Trophoblast cell (in vitro differentiated cells and primary cell): ENCODE measurements around the gene WNK3.

Experiments used
- DNase-seq, 2 donors: peaks; one replicate each; pipeline ENCODE4 v3.0.0-alpha.2; 2016
- H2AFZ ChIP-seq: 2 replicates; pipeline ENCODE4 v1.6.1; 2013; ENCODE audit warnings: low read length, moderate library complexity, mild to moderate bottlenecking; ENCODE audit not compliant: insufficient read depth, poor library complexity
- H2AK5ac ChIP-seq: 2 replicates; pipeline ENCODE4 v1.6.1; 2013; ENCODE audit warnings: mild to moderate bottlenecking, low read length
- H2BK120ac ChIP-seq: 2 replicates; pipeline ENCODE4 v1.6.1; 2013; ENCODE audit warnings: low read length, mild to moderate bottlenecking, moderate library complexity; ENCODE audit not compliant: insufficient read depth, poor library complexity
- H2BK12ac ChIP-seq: 2 replicates; pipeline ENCODE4 v1.6.1; 2013; ENCODE audit warnings: mild to moderate bottlenecking, low read length, moderate library complexity
- H2BK5ac ChIP-seq: 2 replicates; pipeline ENCODE4 v1.6.1; 2013; ENCODE audit warnings: low read length, low read depth, moderate library complexity, mild to moderate bottlenecking; ENCODE audit not compliant: poor library complexity
- H3K14ac ChIP-seq: 2 replicates; pipeline ENCODE4 v1.6.1; 2013; ENCODE audit warnings: mild to moderate bottlenecking, low read length
- H3K18ac ChIP-seq: 2 replicates; pipeline ENCODE4 v1.6.1; 2013; ENCODE audit warnings: mild to moderate bottlenecking, low read length
- H3K23ac ChIP-seq: 2 replicates; pipeline ENCODE4 v1.6.1; 2013; ENCODE audit warnings: low read length
- H3K27ac ChIP-seq: 2 replicates; pipeline ENCODE4 v1.5.1; 2013; ENCODE audit warnings: low read depth, mild to moderate bottlenecking, inconsistent platforms, low read length, moderate library complexity
- H3K27me3 ChIP-seq: 2 replicates; pipeline ENCODE4 v1.6.1; 2013; ENCODE audit warnings: inconsistent platforms, mild to moderate bottlenecking, low read length, moderate library complexity; ENCODE audit not compliant: insufficient read depth
- H3K36me3 ChIP-seq, 2 experiments: 1 replicate in 1 of 2; 2 replicates in 1 of 2; pipeline ENCODE4 v1.6.1; 2013; ENCODE audit warnings: low read length in 2 of 2, mild to moderate bottlenecking in 2 of 2, moderate library complexity in 1 of 2; ENCODE audit not compliant: insufficient read depth in 2 of 2, control insufficient read depth in 1 of 2
- H3K4ac ChIP-seq: 2 replicates; pipeline ENCODE4 v1.6.1; 2013; ENCODE audit warnings: low read depth, mild to moderate bottlenecking, low read length, moderate library complexity
- H3K4me1 ChIP-seq, 2 experiments: 1 replicate in 1 of 2; 2 replicates in 1 of 2; pipeline ENCODE4 v1.6.1; 2013; ENCODE audit warnings: low read length in 2 of 2, mild to moderate bottlenecking in 2 of 2, moderate library complexity in 1 of 2; ENCODE audit not compliant: insufficient read depth in 2 of 2, control insufficient read depth in 1 of 2
- H3K4me2 ChIP-seq: 2 replicates; pipeline ENCODE4 v1.6.1; 2013; ENCODE audit warnings: inconsistent platforms, mild to moderate bottlenecking, low read length, moderate library complexity
- H3K4me3 ChIP-seq: 2 replicates; pipeline ENCODE4 v1.5.1; 2013; ENCODE audit warnings: mild to moderate bottlenecking, low read depth, low read length, inconsistent platforms
- H3K79me1 ChIP-seq: one replicate; pipeline ENCODE4 v1.6.1; 2013; ENCODE audit warnings: low read length
- H3K79me2 ChIP-seq: 2 replicates; pipeline ENCODE4 v1.6.1; 2013; ENCODE audit warnings: low read length, mild to moderate bottlenecking; ENCODE audit not compliant: control insufficient read depth, insufficient read depth, poor library complexity
- H3K9ac ChIP-seq: 2 replicates; pipeline ENCODE4 v1.6.1; 2013; ENCODE audit warnings: mild to moderate bottlenecking, low read length
- H3K9me3 ChIP-seq: 2 replicates; pipeline ENCODE4 v1.6.1; 2013; ENCODE audit warnings: low read depth, mild to moderate bottlenecking, control low read depth, inconsistent platforms, low read length; ENCODE audit not compliant: insufficient read depth
- H4K12ac ChIP-seq: 2 replicates; pipeline ENCODE4 v1.6.1; 2013; ENCODE audit warnings: low read depth, mild to moderate bottlenecking, low read length, moderate library complexity
- H4K8ac ChIP-seq: 2 replicates; pipeline ENCODE4 v1.6.1; 2013; ENCODE audit warnings: low read depth, mild to moderate bottlenecking, low read length, moderate library complexity
- H4K91ac ChIP-seq: one replicate; pipeline ENCODE4 v1.6.1; 2013; ENCODE audit warnings: low read depth, mild to moderate bottlenecking, low read length, moderate library complexity
- WGBS: extraction: QIAGEN DNeasy Blood & Tissue Kit; methylation state at CpG from one replicate; pipeline ENCODE4 v1.1.7; 2013; ENCODE audit warnings: missing lambda C conversion rate; ENCODE audit not compliant: insufficient read length, insufficient coverage; ENCODE audit errors: extremely low coverage; 5-methylcytosine and 5-hydroxymethylcytosine counted together

WNK3 gene

GRCh38 chrX:54182864-54183613 is 174.8 kb downstream of the WNK3 start, which contains the start of gene FAM120C:
Gene FAM120C (minus strand): TSS chrX:54183254. CDS start chrX:54183198, 56 bp downstream.
- Histone ChIP-seq H2AFZ (peak within 1 kb of the TSS; percentile 98), H3K36me3 (no peaks in the 10 kb centered on the region)
- WGBS = no CpG with 5 or more reads among the region's 70 CpGs

GRCh38 chrX:54182194-54182863 is 175.5 kb downstream of the WNK3 start:
- Histone ChIP-seq H3K23ac (no peak overlapping the region), H3K4me3 (peak overlapping the region; percentile 94), H2BK12ac (no peak overlapping the region), H3K27ac (peak overlapping the region; percentile 79), H3K27me3 (no peaks in the 10 kb centered on the region), H3K79me2 (peaks cover 9% of the 10 kb centered on the region), H4K8ac (peak overlapping the region; percentile 99), H2BK5ac (peak overlapping the region; percentile 86), H3K4ac (peak overlapping the region; percentile 99), H2AFZ (peak overlapping the region; percentile 98), H3K18ac (peak overlapping the region; percentile 100), H2AK5ac (peak overlapping the region; percentile 99), H3K4me1 (peaks cover 2 to 11% of the 10 kb centered on the region in 2 experiments), H3K9me3 (no peaks in the 10 kb centered on the region), H4K12ac (peak overlapping the region; percentile 99), H4K91ac (peak overlapping the region; percentile 97), H3K36me3 (no peaks in the 10 kb centered on the region), H3K9ac (peak overlapping the region; percentile 90), H3K79me1 (peaks cover 8% of the 10 kb centered on the region), H3K14ac (peak overlapping the region; percentile 99), H3K4me2 (peak overlapping the region; percentile 64), H2BK120ac (peak overlapping the region; percentile 97)
- WGBS = no CpG with 5 or more reads among the region's 36 CpGs
- peak in 1 of 2 donors; percentile 41 for DNase-seq

More at GRCh38 chrX:54182864-54183613, 174.8 kb downstream of the WNK3 start, which contains the start of gene FAM120C:
- H3K27me3 ChIP-seq = no peaks in the 10 kb centered on the region
- peaks cover 9% of the 10 kb centered on the region for H3K79me2 ChIP-seq
- peak within 1 kb of the TSS; percentile 99 for H3K14ac ChIP-seq
- H4K12ac ChIP-seq = peak within 1 kb of the TSS; percentile 99
- peak within 1 kb of the TSS; percentile 99 for H4K8ac ChIP-seq
- H3K4ac ChIP-seq = peak within 1 kb of the TSS; percentile 99
- H3K23ac ChIP-seq = no peak within 1 kb of the TSS
- peaks cover 2 to 11% of the 10 kb centered on the region in 2 experiments for H3K4me1 ChIP-seq
- peak within 1 kb of the TSS; percentile 68 for H3K4me2 ChIP-seq
- H3K18ac ChIP-seq = peak within 1 kb of the TSS; percentile 100
- H2BK12ac ChIP-seq = peak within 1 kb of the TSS; percentile 22
- H3K27ac ChIP-seq = peak within 1 kb of the TSS; percentile 79
- no peaks in the 10 kb centered on the region for H3K9me3 ChIP-seq
- H3K4me3 ChIP-seq = peak within 1 kb of the TSS; percentile 94
- DNase-seq = peak; percentile 19 to 55
- peak within 1 kb of the TSS; percentile 97 for H4K91ac ChIP-seq
- H2BK5ac ChIP-seq = peak within 1 kb of the TSS; percentile 86
- peaks cover 8% of the 10 kb centered on the region for H3K79me1 ChIP-seq
- H2AK5ac ChIP-seq = peak within 1 kb of the TSS; percentile 99
- H2BK120ac ChIP-seq = peak within 1 kb of the TSS; percentile 97
- peak within 1 kb of the TSS; percentile 90 for H3K9ac ChIP-seq

GRCh38 chrX:54181202-54181953 is 176.5 kb downstream of the WNK3 start:
- Histone ChIP-seq H3K27ac (no peak overlapping the region), H2BK5ac (no peak overlapping the region), H3K14ac (no peak overlapping the region), H3K27me3 (no peaks in the 10 kb centered on the region), H3K18ac (no peak overlapping the region), H3K79me2 (peaks cover 9% of the 10 kb centered on the region), H4K91ac (no peak overlapping the region), H3K4ac (peak overlapping the region; percentile 75), H2AFZ (no peak overlapping the region), H2AK5ac (no peak overlapping the region), H4K8ac (no peak overlapping the region), H3K4me1 (peaks cover 2 to 12% of the 10 kb centered on the region in 2 experiments), H2BK120ac (no peak overlapping the region), H3K23ac (no peak overlapping the region), H3K79me1 (peaks cover 8% of the 10 kb centered on the region), H2BK12ac (no peak overlapping the region), H3K4me2 (peak overlapping the region; percentile 64), H3K36me3 (no peaks in the 10 kb centered on the region), H3K4me3 (no peak overlapping the region), H3K9me3 (no peaks in the 10 kb centered on the region), H4K12ac (no peak overlapping the region), H3K9ac (no peak overlapping the region)
- WGBS = no CpG with 5 or more reads among the region's 4 CpGs
- no peak for DNase-seq

GRCh38 chrX:54180403-54180802 is 177.4 kb downstream of the WNK3 start:
- H4K91ac ChIP-seq = no peak overlapping the region
- peaks cover 2 to 12% of the 10 kb centered on the region in 2 experiments for H3K4me1 ChIP-seq
- no peak overlapping the region for H2BK5ac ChIP-seq
- peak overlapping the region; percentile 30 for H3K4me2 ChIP-seq
- H3K79me1 ChIP-seq = peaks cover 8% of the 10 kb centered on the region
- no peak overlapping the region for H2AK5ac ChIP-seq
- H3K18ac ChIP-seq = no peak overlapping the region
- H3K79me2 ChIP-seq = peaks cover 9% of the 10 kb centered on the region
- WGBS = no CpG with 5 or more reads among the region's 4 CpGs
- no peak overlapping the region for H4K12ac ChIP-seq
- no peak overlapping the region for H4K8ac ChIP-seq
- no peak overlapping the region for H3K4ac ChIP-seq
- H2BK120ac ChIP-seq = no peak overlapping the region
- H2BK12ac ChIP-seq = no peak overlapping the region
- H3K9ac ChIP-seq = no peak overlapping the region
- H3K27ac ChIP-seq = no peak overlapping the region
- no peak overlapping the region for H2AFZ ChIP-seq
- DNase-seq = no peak
- H3K9me3 ChIP-seq = no peaks in the 10 kb centered on the region
- no peaks in the 10 kb centered on the region for H3K36me3 ChIP-seq
- no peaks in the 10 kb centered on the region for H3K27me3 ChIP-seq
- H3K4me3 ChIP-seq = no peak overlapping the region
- H3K14ac ChIP-seq = no peak overlapping the region
- H3K23ac ChIP-seq = no peak overlapping the region
